NK-92 (cell line): Measurements from ENCODE around the gene AMN1.
"Not testable (repeated sequence)": the region's sequence is repeated elsewhere in the genome, so short reads cannot be mapped to it uniquely, and the experiment has no call there.

Experiments used
- DNase-seq: peaks from one replicate; lab custom pipeline; 2025; ENCODE audit not compliant: unreplicated experiment; lab: John Stamatoyannopoulos, UW

AMN1 gene

DNA sequence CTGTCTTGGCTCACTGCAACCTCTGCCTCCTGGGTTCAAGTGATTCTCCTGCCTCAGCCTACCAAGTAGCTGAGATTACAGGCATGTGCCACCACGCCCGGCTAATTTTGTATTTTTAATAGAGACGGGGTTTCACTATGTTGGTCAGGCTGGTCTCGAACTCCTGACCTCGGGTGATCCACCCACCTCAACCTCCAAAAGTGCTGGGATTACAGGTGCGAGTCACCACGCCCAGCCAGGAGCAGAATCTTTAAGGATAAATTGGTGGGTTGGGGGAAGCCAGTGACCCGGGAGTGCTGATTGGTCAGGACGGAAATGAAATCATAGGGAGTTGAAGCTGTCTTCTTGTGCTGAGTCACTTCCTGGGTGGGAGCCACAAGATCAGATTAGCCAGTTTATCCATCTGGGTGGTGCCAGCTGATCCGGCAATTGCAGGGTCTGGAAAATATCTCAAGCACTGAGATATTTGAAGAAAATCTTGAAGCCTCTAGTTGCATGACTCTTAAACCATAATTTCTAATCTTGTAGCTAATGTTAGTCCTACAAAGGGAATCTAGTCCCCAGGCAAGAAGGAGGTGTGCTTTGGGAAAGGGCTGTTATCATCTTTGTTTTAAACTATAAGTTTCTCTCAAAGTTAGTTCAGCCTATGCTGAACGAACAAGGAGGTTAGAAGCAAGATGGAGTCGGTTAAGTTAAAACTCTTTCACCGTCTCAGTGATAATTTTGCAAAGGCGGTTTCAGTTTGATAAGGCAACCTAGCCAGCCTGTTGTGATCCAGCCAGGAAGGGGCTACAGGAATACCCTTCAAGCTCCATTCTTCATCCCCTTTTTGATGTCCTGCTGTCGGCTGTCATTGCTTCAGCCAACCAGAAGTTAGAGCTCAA lies 5.0 kb upstream of the AMN1 start:
- not testable (repeated sequence) for DNase-seq

DNA sequence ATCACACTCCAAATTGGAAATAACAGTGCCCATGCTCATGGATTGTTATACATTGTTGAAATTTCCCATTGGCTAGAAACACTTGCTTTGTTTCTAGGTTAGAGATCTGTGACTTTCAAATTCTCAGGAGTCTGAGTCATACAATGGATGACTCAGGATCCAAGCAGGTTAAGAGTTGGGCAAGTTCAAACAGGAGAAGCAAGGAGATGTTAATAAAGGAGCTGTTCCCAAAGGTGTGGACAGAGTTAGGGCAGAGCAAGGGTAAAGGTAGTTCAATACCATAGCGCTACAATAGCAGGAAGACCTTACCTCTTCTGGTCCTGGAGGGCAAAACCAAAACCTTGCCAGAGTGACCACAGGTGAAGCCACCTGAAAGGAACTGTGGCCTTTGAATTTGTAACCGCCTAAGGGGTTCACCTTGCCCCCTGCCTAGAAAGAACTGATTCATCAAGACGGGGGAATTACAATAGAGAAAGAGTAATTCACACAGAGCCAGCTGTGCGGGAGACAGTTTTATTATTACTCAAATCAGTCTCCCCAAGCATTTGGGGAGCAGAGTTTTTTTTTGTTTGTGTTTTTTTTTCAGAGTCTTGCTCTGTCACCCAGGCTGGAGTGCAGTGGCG lies 4.2 kb upstream of the AMN1 start:
- DNase-seq, result no peak

DNA sequence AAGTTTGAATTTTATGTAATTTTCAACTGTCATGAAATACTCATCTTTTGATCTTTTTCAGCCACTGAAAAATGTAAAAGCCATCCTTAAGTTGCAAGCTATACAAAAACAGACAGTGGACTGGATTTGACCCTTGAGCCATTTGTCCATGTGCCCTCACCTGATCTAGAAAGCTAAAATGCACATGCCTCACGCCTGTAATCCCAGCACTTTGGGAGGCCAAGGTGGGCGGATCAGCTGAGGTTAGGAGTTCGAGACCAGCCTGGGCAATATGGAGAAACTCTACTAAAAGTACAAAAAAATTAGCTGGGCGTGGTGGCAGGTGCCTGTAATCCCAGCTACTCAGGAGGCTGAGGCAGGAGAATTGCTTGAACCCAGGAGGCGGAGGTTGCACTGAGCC lies 2.4 kb upstream of the AMN1 start:
- not testable (repeated sequence) for DNase-seq

DNA sequence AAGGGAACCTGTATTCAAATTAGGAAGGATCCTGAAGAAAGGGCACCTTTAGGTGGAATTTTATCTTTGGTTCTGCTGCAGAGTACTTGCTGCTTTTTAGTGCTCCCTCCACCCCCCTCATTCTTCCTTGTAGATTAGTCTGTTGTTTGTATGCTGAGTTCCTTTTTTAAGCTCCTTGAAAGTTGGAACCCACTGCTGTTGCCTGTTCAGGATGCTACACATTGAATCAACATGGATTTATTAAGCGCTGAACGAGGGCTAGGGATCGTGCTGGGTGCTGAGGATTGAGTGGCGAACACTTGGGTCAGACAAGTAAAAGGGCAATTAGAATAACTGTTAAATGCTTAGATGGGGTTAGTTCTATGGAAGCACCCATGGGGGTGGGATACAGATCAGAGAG lies 884 bp upstream of the AMN1 start:
- DNase-seq, result no peak

DNA sequence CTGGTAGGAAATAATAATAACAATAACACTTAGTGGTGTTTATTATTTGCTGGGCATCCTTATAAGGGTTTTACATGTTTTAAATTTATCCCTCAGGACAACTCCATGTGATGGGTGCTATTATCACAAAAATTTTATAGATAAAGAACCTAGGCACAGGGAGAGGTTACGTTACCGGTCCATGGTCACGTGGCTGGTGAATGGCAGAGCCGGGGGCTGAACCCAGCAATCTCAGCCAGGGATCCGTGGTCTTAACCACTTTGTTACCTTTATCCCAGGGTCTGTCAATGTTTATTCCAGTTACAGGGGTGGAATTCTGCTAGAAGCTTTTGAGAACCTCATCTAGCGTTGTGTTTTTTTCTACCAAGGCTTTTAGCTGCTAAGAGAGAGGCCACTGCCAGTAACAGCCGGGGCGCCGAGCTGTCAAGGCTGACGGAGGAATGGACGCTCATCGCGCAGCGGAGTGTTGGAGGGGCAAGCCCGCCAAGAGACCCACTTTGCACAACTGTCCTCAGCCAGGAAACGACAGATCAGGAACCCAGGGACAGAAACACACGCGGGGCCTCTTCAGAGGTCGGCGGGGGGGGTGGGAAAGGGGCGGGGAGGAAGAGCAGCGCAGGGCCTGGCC lies 418 bp downstream of the AMN1 start:
- DNase-seq, result no peak

DNA sequence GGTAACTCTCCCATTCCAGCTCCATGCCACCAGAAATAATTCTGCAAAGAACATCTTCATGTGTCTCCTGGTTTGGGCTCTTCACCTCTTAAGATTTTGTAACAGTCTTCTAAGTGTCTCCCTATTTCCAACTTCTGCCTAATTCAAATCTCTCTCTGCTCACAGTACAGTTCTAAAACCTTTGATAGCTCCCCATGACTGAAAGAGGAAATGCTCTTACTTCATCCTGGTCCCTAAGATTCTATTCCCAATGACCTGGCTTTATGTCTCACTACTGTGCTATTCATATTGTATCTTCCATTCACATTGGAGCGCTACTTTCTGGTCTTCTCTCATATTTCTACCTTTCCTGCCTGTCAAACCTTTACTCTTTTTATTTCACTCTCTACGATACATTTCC lies 1.6 kb downstream of the AMN1 start:
- no peak for DNase-seq

DNA sequence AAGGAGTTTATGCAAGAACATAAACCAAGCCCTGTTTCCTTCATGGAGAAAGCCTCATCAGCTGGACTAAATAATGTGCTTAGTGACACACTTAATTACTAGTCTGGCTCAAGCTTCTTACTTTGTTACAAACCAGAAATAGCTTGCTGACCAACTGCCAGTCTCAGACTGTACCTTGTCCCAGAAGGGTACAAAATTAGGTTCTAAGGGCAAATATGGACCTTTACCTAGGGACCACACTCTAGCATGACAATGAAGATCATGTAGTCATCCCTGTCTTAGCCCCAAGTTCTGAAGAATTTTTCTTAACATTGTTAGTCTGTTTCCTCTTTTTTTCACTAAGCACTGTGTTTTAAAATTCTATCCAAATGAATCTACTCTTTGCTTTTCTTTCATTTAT lies 2.2 kb downstream of the AMN1 start:
- DNase-seq, result no peak

DNA sequence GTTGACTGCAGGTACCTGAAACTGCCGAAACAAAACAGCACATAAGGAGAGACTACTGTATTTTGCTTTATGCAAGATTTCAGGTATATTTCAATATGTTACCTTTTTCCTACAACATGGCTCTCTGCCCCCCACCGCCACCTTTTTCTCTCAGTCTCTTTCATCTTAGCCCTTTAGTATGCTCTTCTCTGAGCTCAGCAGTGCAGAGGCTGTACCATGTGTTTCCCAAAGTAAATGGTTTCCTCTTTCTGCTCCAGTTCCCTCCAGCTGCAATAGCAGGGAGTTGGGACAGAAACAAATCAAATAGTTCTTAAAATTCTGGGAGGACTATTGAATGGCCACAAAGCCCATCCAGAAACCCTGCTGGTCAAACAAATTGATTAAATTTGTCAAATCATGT lies 4.3 kb downstream of the AMN1 start:
- DNase-seq, result no peak

DNA sequence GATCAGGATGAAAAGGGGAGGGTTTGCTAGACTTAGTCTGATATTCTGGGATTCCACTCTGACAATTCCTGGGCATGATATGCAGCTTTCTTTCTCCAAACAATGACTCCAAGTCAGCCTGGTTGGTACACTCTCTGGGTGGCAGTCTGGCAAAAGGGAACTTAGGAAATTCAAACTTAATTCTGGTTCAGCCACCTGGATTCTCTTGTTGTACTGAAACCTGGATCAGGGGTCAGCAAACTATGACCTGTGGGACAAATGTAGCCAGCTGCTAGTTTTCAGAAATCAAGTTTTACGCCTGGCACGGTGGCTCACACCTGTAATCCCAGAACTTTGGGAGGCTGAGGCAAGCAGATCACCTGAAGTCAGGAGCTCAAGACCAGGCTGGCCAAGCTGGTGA lies 6.2 kb downstream of the AMN1 start:
- no peak for DNase-seq

DNA sequence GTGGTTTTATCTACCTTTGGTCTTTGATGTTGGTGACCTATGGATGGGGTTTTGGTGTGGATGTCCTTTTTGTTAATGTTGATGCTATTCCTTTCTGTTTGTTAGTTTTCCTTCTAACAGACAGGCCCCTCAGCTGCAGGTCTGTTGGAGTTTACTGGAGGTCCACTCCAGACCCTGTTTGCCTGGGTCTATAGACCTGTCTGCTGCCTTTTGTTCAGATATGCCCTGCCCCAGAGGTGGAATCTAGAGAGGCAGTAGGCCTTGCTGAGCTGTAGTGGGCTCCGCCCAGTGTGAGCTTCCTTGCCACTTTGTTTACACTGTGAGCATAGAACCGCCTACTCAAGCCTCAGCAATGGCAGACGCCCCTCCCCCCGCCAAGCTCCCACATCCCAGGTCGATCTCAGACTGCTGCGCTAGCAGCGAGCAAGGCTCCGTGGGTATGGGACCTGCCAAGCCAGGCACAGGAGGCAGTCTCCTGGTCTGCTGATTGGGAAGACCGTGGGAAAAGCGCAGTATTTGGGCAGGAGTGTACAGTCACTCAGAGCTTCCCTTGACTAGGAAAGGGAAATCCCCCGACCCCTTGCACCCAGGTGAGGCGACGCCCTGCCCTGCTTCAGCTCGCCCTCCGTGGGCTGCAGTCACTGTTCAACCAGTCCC lies 10.2 kb downstream of the AMN1 start:
- DNase-seq, result not testable (repeated sequence)

DNA sequence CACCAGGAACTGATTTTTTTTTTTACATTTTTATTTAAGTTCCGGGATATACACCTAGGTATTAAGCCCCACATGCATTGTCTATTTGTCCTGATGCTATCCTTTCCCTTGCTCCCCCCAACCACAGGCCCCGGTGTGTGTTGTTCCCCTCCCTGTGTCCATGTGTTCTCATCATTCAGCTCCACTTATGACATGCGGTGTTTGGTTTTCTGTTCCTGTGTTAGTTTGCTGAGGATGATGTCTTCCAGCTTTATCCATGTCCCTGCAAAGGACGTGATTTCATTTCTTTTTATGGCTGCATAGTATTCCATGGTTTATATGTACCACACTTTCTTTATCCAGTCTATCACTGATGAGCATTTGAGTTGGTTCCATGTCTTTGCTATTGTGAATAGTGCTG lies 11.8 kb downstream of the AMN1 start:
- DNase-seq, result not testable (repeated sequence)

DNA sequence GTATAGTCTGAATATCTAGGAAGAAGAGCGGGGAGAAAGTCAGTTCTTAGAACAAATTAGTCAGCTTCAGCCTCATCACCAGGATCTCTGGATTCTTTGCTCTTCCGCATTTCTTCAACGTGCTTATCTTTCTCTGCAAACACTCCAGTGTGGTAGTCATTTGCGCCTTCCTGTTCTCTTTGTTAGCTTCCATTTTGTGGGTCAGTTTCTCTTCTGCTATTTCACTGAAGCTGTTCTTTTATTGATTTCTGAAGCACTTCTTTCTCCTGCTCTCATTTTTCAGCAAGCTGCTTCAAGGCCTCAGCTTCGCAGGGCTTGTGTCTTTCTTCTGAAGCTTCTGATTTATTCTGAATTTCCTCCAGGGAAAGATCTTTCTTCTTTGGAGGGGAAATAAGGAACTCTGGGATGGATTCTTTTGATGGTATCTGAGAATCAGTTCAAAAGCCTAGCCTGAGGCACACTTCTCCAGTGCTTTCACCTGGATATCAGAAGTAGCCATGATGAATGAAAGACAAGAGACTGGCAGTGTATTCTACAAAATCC lies 13.5 kb downstream of the AMN1 start:
- no peak for DNase-seq

DNA sequence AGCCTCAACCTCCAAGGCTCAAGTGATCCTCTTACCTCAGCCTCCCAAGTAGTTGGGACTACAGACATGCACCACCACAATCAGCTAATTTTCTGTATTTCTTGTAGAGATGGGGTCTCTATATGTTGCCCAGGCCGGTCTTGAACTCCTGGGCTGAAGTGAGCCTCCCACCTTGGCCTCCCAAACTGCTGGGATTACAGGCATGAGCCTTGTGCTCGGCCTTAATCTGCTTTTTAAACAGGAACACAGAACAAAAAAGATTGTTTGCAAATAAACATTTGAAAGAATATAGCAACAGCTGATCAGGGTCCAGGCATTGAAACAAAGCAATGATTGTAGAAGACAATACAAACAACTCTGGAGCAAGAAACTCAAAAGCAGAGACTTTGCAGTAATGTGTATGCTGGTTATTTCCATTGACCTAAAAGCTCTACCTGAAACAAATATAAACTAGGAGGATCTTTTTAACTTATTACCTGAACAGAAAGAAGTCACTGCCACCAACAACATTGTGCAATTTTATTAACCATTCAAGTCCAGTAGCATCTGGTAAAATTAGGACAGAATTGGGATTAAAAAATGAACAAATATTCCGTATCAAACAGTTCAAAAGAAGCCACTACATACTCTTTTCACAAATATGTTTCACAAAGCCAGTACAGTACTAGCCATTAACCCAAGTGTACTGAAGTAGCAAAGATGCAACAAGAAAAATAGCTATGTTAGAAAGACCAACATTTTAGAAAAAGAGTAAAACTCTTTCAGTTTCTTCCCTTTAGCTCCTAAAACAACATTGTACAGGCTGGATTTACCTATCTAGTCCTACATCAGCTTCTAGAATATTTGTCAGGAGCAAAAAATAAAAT lies 14.2 kb downstream of the AMN1 start:
- DNase-seq, result no peak

DNA sequence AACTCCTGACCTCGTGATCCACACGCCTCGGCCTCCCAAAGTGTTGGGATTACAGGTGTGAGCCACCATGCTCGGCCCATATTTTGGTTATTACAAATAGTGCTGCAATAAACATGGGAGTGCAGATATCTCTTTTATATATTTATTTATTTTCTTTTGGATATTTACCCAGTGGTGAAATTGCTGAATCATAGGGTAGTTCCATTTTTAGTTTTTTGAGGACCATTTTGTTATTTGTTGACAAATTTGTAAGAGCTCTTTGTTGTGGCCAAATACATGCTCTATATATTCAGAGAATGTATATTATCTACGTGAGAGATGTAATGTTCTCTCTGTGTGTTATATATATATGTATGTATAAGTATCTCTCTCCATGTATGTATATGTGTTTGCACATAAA lies 15.9 kb downstream of the AMN1 start:
- DNase-seq, result no peak

DNA sequence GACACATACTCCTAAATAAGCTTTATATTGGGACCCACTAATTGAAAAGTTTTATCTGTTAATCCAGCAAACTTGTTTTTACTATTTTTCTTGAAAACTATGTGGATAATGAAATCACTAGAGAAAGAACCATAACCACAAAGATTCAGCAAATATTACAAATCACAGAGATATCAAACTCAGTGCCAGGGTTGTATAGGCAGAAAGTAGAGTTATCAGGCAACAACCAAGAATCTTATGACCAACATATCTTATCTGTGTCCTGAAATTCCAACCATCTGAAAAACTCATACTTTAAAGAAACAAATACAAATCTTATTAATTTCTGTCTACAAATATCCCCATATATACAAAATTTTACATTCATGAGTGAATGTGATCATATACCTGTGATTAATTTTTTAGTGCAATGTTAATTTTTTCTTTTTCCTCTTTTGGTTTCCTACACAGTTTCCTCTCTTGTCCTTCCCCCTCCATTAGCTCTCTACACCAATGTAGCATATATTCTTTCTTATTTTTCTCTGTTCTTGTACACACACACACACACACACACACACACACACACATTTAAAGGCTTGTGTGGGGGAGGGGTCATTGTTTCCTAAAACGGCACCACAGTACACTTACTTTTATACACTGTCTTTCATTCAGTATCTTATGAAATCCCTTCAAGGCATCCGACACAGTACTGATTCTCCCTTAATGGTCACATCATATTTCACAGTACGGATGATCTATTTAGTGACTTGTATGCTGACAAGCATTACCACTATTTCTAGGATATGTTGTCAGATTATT lies 18.6 kb downstream of the AMN1 start:
- no peak for DNase-seq

DNA sequence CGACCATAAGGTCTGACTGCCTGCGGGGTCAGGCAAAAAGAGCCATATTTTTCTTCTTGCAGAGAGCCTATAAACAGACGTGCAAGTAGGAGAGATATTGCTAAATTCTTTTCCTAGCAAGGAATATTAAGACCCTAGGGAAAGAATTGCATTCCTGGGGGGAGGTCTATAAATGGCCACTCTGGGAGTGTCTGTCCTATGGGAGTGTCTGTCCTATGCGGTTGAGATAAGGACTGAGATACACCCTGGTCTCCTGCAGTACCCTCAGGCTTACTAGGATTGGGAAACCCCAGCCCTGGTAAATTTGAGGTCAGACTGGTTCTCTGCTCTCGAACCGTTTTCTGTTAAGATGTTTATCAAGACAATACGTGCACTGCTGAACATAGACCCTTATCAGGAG lies 20.7 kb downstream of the AMN1 start:
- DNase-seq, result not testable (repeated sequence)

DNA sequence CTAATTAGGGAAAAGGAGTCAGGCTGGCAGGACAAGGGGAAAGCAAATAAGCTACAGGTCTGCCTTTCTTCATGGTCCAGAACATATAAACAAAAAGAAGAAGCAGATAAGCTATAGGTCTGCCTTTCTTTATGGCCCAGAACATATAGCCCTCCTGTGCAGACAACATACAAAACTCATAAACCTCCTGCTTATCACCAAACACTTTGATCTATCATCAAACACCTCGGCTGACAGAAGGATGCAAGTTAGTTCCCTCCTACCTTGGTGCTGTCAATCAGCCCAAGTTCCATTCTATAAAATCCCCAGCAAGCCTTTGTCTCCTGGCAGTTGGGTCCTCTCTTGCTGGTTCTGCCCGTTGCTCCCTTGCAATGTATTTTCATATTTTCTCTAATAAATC lies 23.2 kb downstream of the AMN1 start:
- no peak for DNase-seq

DNA sequence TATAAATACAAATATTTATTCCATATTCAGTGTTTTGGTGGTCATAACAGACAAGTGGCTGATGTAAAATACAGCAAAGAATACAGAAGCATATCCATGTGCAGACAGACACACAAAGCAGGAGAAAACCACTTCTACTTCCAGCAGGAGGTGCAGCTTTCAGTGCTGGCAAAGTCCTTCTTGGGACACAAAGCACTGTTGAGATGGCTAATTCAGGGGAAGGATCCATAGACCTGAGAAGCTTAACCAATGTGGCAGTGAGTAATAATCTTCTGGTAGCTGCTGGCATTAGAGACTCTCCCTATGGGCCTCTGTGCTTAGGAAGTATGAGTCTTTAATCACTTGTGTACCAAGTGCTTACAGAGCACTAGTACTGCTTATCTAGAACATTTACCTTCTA lies 26.8 kb downstream of the AMN1 start:
- DNase-seq, result no peak

DNA sequence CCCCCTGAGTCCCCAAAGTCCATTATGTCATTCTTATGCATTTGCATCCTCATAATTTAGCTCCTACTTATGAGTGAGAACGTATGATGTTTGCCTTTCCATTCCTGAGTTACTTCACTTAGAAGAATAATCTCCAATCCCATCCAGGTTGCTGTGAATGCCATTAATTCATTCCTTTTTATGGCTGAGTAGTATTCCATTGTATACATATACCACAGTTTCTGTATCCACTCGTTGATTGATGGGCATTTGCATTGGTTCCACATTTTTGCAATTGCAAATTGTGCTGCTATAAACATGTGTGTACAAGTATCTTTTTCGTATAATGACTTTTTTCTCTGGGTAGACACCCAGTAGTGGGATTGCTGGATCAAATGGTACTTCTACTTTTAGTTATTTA lies 38.9 kb downstream of the AMN1 start:
- DNase-seq, result not testable (repeated sequence)

DNA sequence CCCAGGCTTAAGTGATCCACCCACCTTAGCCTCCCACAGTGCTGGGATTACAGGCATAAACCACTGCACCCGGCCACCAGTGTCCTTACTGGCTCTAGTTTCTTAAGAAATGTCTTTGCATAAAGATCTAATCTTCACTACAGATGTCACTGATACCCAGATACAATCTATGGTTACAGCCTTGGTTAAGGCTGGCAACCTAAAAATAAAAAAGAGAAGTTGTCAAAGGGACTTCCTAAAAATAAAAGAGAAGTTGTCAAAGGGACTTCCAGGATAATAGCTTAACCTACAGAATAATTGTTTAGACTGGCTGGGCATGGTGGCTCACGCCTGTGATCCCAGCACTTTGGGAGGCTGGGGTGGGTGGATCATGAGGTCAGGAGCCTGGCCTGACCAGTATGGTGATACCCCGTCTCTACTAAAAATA lies 41.7 kb downstream of the AMN1 start:
- no peak for DNase-seq
